DMS114 treated with DMSO at 0.1 percent for 48 hours (cell line): ENCODE data around the gene RALA.
A peak's percentile ranks its signal among the peaks of the same experiment; 100 is the strongest.
"Not testable (repeated sequence)": the region's sequence is repeated elsewhere in the genome, so short reads cannot be mapped to it uniquely, and the experiment has no call there.

ENCODE experiments used
- DNase-seq: peaks from one replicate; lab custom pipeline; 2025; ENCODE audit not compliant: unreplicated experiment; lab: John Stamatoyannopoulos, UW

Gene RALA

GRCh38 chr7:39721919-39722597 is 98.7 kb downstream of the RALA start:
- DNase-seq: no peak

- no peak for DNase-seq
Observed at GRCh38 chr7:39727231-39728012, 104.0 kb downstream of the RALA start.

- peak; percentile 91 for DNase-seq
Observed at GRCh38 chr7:39732837-39733804, 109.7 kb downstream of the RALA start.

- no peak for DNase-seq
Observed at GRCh38 chr7:39733881-39734632, 110.7 kb downstream of the RALA start.

- no peak for DNase-seq
Observed at GRCh38 chr7:39734633-39735004, 111.2 kb downstream of the RALA start.

- DNase-seq: no peak
Observed at GRCh38 chr7:39735903-39736302, 112.5 kb downstream of the RALA start.

- DNase-seq: no peak
Observed at GRCh38 chr7:39741942-39742623, 118.7 kb downstream of the RALA start.

- no peak for DNase-seq
Observed at GRCh38 chr7:39744620-39745019, 121.2 kb downstream of the RALA start.

GRCh38 chr7:39745320-39745719 is 121.9 kb downstream of the RALA start:
- DNase-seq: no peak

GRCh38 chr7:39746103-39746819 is 122.9 kb downstream of the RALA start:
- peak; percentile 75 for DNase-seq

- DNase-seq: no peak
Observed at GRCh38 chr7:39749177-39749576, 125.8 kb downstream of the RALA start.

GRCh38 chr7:39749717-39750116 is 126.3 kb downstream of the RALA start:
- no peak for DNase-seq

- DNase-seq: no peak
Observed at GRCh38 chr7:39750253-39751077, 127.1 kb downstream of the RALA start.

- not testable (repeated sequence) for DNase-seq
Observed at GRCh38 chr7:39753237-39753636, 129.9 kb downstream of the RALA start.

- DNase-seq: no peak
Observed at GRCh38 chr7:39753823-39754325, 130.5 kb downstream of the RALA start.

GRCh38 chr7:39754326-39755120 is 131.2 kb downstream of the RALA start:
- no peak for DNase-seq

GRCh38 chr7:39757604-39758003 is 134.2 kb downstream of the RALA start:
- DNase-seq: no peak
